ENCODE measurements around the gene NHLH1. TPM values are rescaled to one million over a fixed set of nuclear protein-coding genes. Genes with fewer than 3 reads are reported as not detected.
A peak's percentile ranks its signal among the peaks of the same experiment; 100 is the strongest.
"Not testable (repeated sequence)": the region's sequence is repeated elsewhere in the genome, so short reads cannot be mapped to it uniquely, and the experiment has no call there.

Gene NHLH1
- total RNA-seq, 1 donor from 2014 or later, result 0.71 TPM

DNA sequence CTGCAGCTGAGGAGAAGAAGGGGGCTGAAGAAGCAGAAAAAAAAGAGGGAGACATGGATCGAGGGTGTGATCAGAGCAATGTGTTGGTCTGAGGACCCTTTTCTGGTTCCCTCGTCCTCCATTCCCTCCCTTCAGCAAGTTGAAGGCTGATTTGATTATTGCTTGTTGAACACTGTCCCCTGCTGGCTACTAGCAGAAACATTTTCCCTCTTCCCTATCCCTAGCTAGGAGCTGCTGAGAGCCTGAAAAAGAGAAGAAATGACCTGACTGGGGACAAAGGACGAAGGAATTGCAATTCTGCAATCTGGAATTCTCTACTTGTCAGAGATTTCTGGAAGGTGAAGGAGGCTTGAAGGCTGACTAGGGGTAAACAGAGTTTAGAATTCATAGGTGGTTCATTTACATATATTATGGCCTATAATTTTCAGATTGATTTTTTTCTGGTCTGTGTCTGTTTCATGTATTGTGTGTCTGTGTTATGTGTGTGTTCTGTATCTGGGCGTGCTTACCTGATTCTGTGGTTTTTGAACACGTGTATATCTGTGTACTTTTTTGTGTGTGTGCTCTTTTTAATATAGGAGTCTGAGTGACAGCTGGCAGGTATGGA, 9.8 kb downstream of the NHLH1 start:
- DNase-seq (no peak), ATAC-seq (ENCODE audit: low read depth) (peak; percentile 70)
- H3K4me1 Mint-ChIP-seq, result peaks cover 26% of the 10 kb centered on the region
- POLR2A ChIA-PET, result interaction anchor here (0.6 to 2.1 kb wide), 7 partner anchors 28 to 276 kb away, joined by 3 to 6 read pairs (median 3); partner anchors contain the start of genes COPA and NCSTN
- CTCF ChIA-PET, result interaction anchor here (0.6 to 8.0 kb wide), 37 partner anchors 9 to 330 kb away, joined by 3 to 63 read pairs (median 4); partner anchors contain the start of genes CASQ1 and PEA15
- peak; percentile 63 for TF ChIP-seq CTCF (IDR thresholded peaks at IDR 0.05)
- intact Hi-C loops (cut with micrococcal nuclease), result loop anchor here (1.0 to 5.0 kb wide), 10 partner anchors 22 to 440 kb away; no protein-coding TSS in a partner anchor
- no peaks in the 10 kb centered on the region for H3K9me3 Mint-ChIP-seq
- no peaks in the 10 kb centered on the region for H3K27me3 Mint-ChIP-seq
- H3K36me3 Mint-ChIP-seq (ENCODE audit: low read depth), result no peaks in the 10 kb centered on the region
- no peak overlapping the region for H3K27ac Mint-ChIP-seq
- H3K4me3 Mint-ChIP-seq, result peak overlapping the region; percentile 33

DNA sequence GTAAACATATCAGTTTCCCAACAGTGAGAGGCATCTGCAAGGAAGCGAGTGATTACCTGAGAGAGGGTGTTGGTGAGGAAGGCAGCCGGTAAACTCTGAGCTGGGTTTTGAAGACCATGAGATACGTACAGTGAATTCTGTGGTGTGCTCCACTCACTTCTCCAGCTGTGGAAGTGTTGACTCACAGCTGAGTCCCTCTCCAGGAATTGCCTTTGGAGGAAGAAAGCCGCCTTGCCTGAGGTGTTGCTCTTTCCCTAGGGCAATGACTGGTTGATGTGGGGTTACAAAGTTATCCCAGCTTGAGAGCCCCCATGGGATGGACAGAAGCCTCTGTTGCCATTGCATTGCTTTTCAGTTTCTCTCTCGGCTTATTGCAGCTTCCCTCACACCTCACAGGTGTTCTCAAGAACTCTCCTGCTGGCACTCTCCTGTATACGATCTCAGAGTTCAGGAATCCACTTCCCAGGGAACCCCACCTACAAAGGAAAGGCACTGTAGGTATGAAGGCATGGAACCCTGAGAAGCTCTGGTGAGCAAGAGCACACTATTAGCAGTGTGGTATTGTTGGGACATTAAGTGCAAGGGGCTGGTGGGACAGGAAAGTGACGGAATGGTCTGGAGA, 10.8 kb downstream of the NHLH1 start:
- POLR2A ChIA-PET, result interaction anchor here (1.1 to 1.4 kb wide), 2 partner anchors 29 to 277 kb away, joined by 3 to 6 read pairs; no protein-coding TSS in a partner anchor
- H3K36me3 Mint-ChIP-seq (ENCODE audit: low read depth), result no peaks in the 10 kb centered on the region
- CTCF ChIA-PET, result interaction anchor here (1.0 to 8.0 kb wide), 18 partner anchors 10 to 331 kb away, joined by 3 to 63 read pairs (median 6); no protein-coding TSS in a partner anchor
- no peaks in the 10 kb centered on the region for H3K27me3 Mint-ChIP-seq
- no peaks in the 10 kb centered on the region for H3K9me3 Mint-ChIP-seq
- no peak for TF ChIP-seq CTCF (IDR thresholded peaks at IDR 0.05)
- intact Hi-C loops (cut with micrococcal nuclease), result loop anchor here (2.0 to 5.0 kb wide), 2 partner anchors 70 to 269 kb away; no protein-coding TSS in a partner anchor
- no peak overlapping the region for H3K4me3 Mint-ChIP-seq
- H3K27ac Mint-ChIP-seq, result no peak overlapping the region
- ATAC-seq (ENCODE audit: low read depth) (no peak), DNase-seq (no peak)
- peaks cover 26% of the 10 kb centered on the region for H3K4me1 Mint-ChIP-seq

- H3K36me3 Mint-ChIP-seq (ENCODE audit: low read depth); H3K27ac Mint-ChIP-seq; H3K4me1 Mint-ChIP-seq; H3K4me3 Mint-ChIP-seq; DNase-seq; CTCF ChIA-PET; H3K27me3 Mint-ChIP-seq; intact Hi-C loops (cut with micrococcal nuclease); ATAC-seq (ENCODE audit: low read depth); POLR2A ChIA-PET; H3K9me3 Mint-ChIP-seq: not testable (repeated sequence)
Observed at GRCh38 chr1:160384812-160385211, 17.9 kb downstream of the NHLH1 start.

DNA sequence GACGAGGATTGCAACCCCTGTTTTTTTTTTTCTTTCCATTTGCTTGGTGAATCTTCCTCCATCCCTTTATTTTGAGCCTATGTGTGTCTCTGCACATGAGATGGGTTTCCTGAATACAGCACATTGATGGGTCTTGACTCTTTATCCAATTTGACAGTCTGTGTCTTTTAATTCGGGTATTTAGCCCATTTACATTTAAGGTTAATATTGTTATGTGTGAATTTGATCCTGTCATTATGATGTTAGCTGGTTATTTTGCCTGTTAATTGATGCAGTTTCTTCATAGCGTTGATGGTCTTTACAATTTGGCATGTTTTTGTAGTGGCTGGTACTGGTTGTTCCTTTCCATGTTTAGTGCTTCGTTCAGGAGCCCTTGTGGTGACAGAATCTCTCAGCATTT, 21.5 kb downstream of the NHLH1 start:
- ATAC-seq (ENCODE audit: low read depth); H3K27ac Mint-ChIP-seq; H3K36me3 Mint-ChIP-seq (ENCODE audit: low read depth); POLR2A ChIA-PET; DNase-seq; CTCF ChIA-PET; H3K4me3 Mint-ChIP-seq; H3K9me3 Mint-ChIP-seq; intact Hi-C loops (cut with micrococcal nuclease); H3K27me3 Mint-ChIP-seq; H3K4me1 Mint-ChIP-seq: not testable (repeated sequence)

DNA sequence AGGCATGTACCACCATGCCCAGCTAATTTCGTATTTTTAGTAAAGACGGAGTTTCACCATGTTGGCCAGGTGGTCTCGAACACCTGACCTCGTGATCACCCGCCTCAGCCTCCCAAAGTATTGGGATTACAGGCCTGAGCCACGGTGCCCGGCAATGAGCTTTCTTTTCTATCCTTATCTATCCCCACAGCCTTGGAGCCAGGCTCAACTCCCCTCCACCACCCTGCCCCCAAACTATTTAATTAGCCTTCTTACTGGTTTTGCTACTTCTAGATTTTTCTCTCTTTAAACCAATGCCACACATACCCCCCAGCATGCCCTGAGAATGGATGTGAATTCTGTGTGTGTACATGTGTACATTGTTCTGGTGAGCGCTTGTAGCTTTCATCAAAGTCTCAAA, 27.8 kb downstream of the NHLH1 start:
- Mint-ChIP-seq H3K27ac (no peak overlapping the region), H3K4me1 (peaks cover 5% of the 10 kb centered on the region), H3K36me3 (ENCODE audit: low read depth) (no peaks in the 10 kb centered on the region), H3K4me3 (no peak overlapping the region), H3K9me3 (no peaks in the 10 kb centered on the region), H3K27me3 (peaks cover 3% of the 10 kb centered on the region)
- ATAC-seq (ENCODE audit: low read depth) (no peak), DNase-seq (no peak)
- ChIA-PET CTCF (interaction anchor here (0.8 to 1.1 kb wide), 2 partner anchors 18 to 103 kb away, joined by 3 to 4 read pairs; no protein-coding TSS in a partner anchor), POLR2A (interaction anchor here (0.7 kb wide), 1 partner anchor 205 kb away, joined by 6 read pairs; no protein-coding TSS in a partner anchor)
- intact Hi-C loops (cut with micrococcal nuclease), result no loop called here
- TF ChIP-seq CTCF (IDR thresholded peaks at IDR 0.05), result no peak

GRCh38 chr1:160397651-160398050, 30.8 kb downstream of the NHLH1 start:
- POLR2A ChIA-PET, result interaction anchor here (0.8 kb wide), 1 partner anchor 109 kb away, joined by 3 read pairs; no protein-coding TSS in a partner anchor
- no peak for TF ChIP-seq CTCF (IDR thresholded peaks at IDR 0.05)
- DNase-seq (no peak), ATAC-seq (ENCODE audit: low read depth) (no peak)
- H3K36me3 Mint-ChIP-seq (ENCODE audit: low read depth), result no peaks in the 10 kb centered on the region
- no peak overlapping the region for H3K27ac Mint-ChIP-seq
- peaks cover 3% of the 10 kb centered on the region for H3K27me3 Mint-ChIP-seq
- H3K4me3 Mint-ChIP-seq, result no peak overlapping the region
- intact Hi-C loops (cut with micrococcal nuclease), result no loop called here
- CTCF ChIA-PET, result interaction anchor here (1.9 kb wide), 1 partner anchor 21 kb away, joined by 5 read pairs; no protein-coding TSS in a partner anchor
- peaks cover 22% of the 10 kb centered on the region for H3K4me1 Mint-ChIP-seq
- no peaks in the 10 kb centered on the region for H3K9me3 Mint-ChIP-seq

Data from activated B cell treated with CpG ODN at 0.5 μM for 24 hours (primary cell).